ENCODE measurements around the gene SPTLC2.
"Not testable (repeated sequence)": the region's sequence is repeated elsewhere in the genome, so short reads cannot be mapped to it uniquely, and the experiment has no call there.

The SPTLC2 gene

GRCh38 chr14:77585385-77585784 lies 31.1 kb downstream of the SPTLC2 start:
- no peak for DNase-seq

- no peak for DNase-seq
Measured at GRCh38 chr14:77584809-77585208, 31.6 kb downstream of the SPTLC2 start.

- DNase-seq = no peak
Measured at GRCh38 chr14:77583657-77584056, 32.8 kb downstream of the SPTLC2 start.

GRCh38 chr14:77582511-77582910 lies 33.9 kb downstream of the SPTLC2 start:
- DNase-seq = no peak

- DNase-seq = no peak
Measured at GRCh38 chr14:77580964-77581505, 35.4 kb downstream of the SPTLC2 start.

- no peak for DNase-seq
Measured at GRCh38 chr14:77580477-77580876, 36.0 kb downstream of the SPTLC2 start.

- no peak for DNase-seq
Measured at GRCh38 chr14:77579780-77580179, 36.7 kb downstream of the SPTLC2 start.

- no peak for DNase-seq
Measured at GRCh38 chr14:77579065-77579464, 37.4 kb downstream of the SPTLC2 start.

- DNase-seq = no peak
Measured at GRCh38 chr14:77574446-77575115, 41.9 kb downstream of the SPTLC2 start.

- DNase-seq = no peak
Measured at GRCh38 chr14:77573964-77574363, 42.5 kb downstream of the SPTLC2 start.

- DNase-seq = no peak
Measured at GRCh38 chr14:77570706-77571268, 45.6 kb downstream of the SPTLC2 start.

- no peak for DNase-seq
Measured at GRCh38 chr14:77565994-77566305, 50.5 kb downstream of the SPTLC2 start.

GRCh38 chr14:77565289-77565993 lies 51.0 kb downstream of the SPTLC2 start:
- no peak for DNase-seq

GRCh38 chr14:77562681-77563080 lies 53.8 kb downstream of the SPTLC2 start:
- no peak for DNase-seq

- no peak for DNase-seq
Measured at GRCh38 chr14:77561881-77562280, 54.6 kb downstream of the SPTLC2 start.

- no peak for DNase-seq
Measured at GRCh38 chr14:77559381-77559780, 57.1 kb downstream of the SPTLC2 start.

- DNase-seq = no peak
Measured at GRCh38 chr14:77557391-77557790, 59.0 kb downstream of the SPTLC2 start.

GRCh38 chr14:77556946-77557345 lies 59.5 kb downstream of the SPTLC2 start:
- DNase-seq = no peak

GRCh38 chr14:77554816-77555599 lies 61.4 kb downstream of the SPTLC2 start:
- no peak for DNase-seq

- no peak for DNase-seq
Measured at GRCh38 chr14:77554207-77554606, 62.2 kb downstream of the SPTLC2 start.

GRCh38 chr14:77549451-77549850 lies 67.0 kb downstream of the SPTLC2 start:
- DNase-seq = no peak

- no peak for DNase-seq
Measured at GRCh38 chr14:77547512-77548180, 68.8 kb downstream of the SPTLC2 start.

- not testable (repeated sequence) for DNase-seq
Measured at GRCh38 chr14:77545171-77545570, 71.3 kb downstream of the SPTLC2 start.
